K562 (cell line): Measurements from ENCODE around the gene OXA1L. TPM values are rescaled to one million over a fixed set of nuclear protein-coding genes. Genes with fewer than 3 reads are reported as not detected.

ENCODE experiments used
- CHD7 ChIP-seq: fragments of 200-600 bp; sonication (generic); IDR thresholded peaks from one replicate; pipeline ENCODE4 v1.6.1; 2012; ENCODE audit warnings: mild to moderate bottlenecking, low read depth, low read length, inconsistent platforms
- MGA ChIP-seq: fragments of 450-650 bp; IDR thresholded peaks from 2 replicates; pipeline ENCODE4 v1.6.1; 2016; ENCODE audit warnings: mild to moderate bottlenecking, moderate library complexity
- ZNF184 ChIP-seq: sonication (generic); formaldehyde crosslinking; IDR thresholded peaks from 2 replicates; pipeline ENCODE4 v1.5.0; 2020; ENCODE audit warnings: missing genetic modification reagents
- polyA plus RNA-seq, 8 experiments: library from polyadenylated mRNA; depleted of rRNA in 4 of 8; stranded (reverse) in 5 of 8; unstranded in 3 of 8; fragments of >200 nt; fragmentation: Nextera tagmentation in 2 of 8; fragmentation: Illumina TruSeq in 1 of 8; extraction: Ambion mirVana in 2 of 8; extraction: Trizol in 1 of 8; gene quantifications; 2 replicates each; pipeline versions ENCODE4 v1.2.1 to v1.2.3, GENCODE V29; 2011 to 2014; ENCODE audit warnings: inconsistent platforms in 1 of 8, missing spikeins in 1 of 8
- total RNA-seq, 7 experiments: library from RNA; depleted of rRNA in 6 of 7; stranded (reverse); fragments of >200 nt in 6 of 7; fragmentation: Illumina TruSeq in 2 of 7; extraction: Trizol in 2 of 7; gene quantifications; 2 replicates each; pipeline versions ENCODE4 v1.2.1 to v1.2.3, GENCODE V29; 2011 to 2021; ENCODE audit warnings: low replicate concordance in 1 of 7

Gene OXA1L
- total and polyA plus RNA-seq, 9 of the 15 experiments (the other 6 are each of a cell fraction or from before 2014, with no cell fraction given) = 100 to 204 (median 145) TPM

- TF ChIP-seq CHD7 (no peak), ZNF184 (no peak), MGA (peak; percentile 95)
These were observed at the start of gene OXA1L (continued) for GRCh38 chr14:22766457-22767322.
